ENCODE data around the gene FRMD4A.

FRMD4A gene

DNA sequence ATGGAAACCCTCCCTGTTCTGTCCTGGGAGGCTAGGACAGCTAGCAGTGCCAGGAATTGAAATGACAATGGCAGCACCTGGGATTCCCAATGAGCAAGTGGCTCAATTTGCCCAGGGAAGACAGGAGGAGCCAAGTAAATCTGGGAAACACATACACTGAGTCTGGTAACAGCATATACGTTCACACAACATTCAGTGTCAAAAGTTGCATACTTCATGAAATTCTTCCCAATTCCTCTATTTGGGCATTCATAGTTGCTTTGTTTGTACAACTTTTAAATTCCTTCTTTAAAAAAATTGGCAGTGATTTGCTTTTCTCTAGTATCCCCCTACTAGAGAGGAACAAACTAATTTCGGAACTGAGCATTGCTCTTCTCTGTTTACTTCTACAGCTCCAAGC is 2.9 kb upstream of the FRMD4A start:
- Histone ChIP-seq H3K27me3 (replicated peaks; ENCODE audit: insufficient read depth, low read length) (no peaks in the 10 kb centered on the region), H3K4me1 (ENCODE audit: low read length) (no peaks in the 10 kb centered on the region), H3K79me2 (ENCODE audit: low read length) (no peaks in the 10 kb centered on the region), H3K27ac (ENCODE audit: low read length) (no peak overlapping the region), H3K4me2 (ENCODE audit: low read depth, low read length) (no peak overlapping the region), H4K20me1 (ENCODE audit: insufficient read depth, low read length) (no peaks in the 10 kb centered on the region), H3K36me3 (replicated peaks; ENCODE audit: insufficient read depth, low read length) (no peaks in the 10 kb centered on the region), H3K9me3 (replicated peaks; ENCODE audit: insufficient read depth, low read length) (no peaks in the 10 kb centered on the region), H3K4me3 (ENCODE audit: low read length) (no peak overlapping the region), H3F3A (ENCODE audit: insufficient read depth, low read length) (no peaks in the 10 kb centered on the region), H2AFZ (ENCODE audit: low read length) (no peak overlapping the region), H3K9me2 (replicated peaks; ENCODE audit: insufficient read depth, low read length) (no peaks in the 10 kb centered on the region), H3K9ac (ENCODE audit: low read length) (no peak overlapping the region)
- no peak for DNase-seq
- TF ChIP-seq EZH2phosphoT487 (IDR thresholded peaks at IDR 0.05; ENCODE audit: low read length) (no peak), EZH2 (optimal IDR thresholded peaks at IDR 0.05; ENCODE audit: low read depth, low read length) (no peak)
- TF ChIP-seq, protein P1, sequence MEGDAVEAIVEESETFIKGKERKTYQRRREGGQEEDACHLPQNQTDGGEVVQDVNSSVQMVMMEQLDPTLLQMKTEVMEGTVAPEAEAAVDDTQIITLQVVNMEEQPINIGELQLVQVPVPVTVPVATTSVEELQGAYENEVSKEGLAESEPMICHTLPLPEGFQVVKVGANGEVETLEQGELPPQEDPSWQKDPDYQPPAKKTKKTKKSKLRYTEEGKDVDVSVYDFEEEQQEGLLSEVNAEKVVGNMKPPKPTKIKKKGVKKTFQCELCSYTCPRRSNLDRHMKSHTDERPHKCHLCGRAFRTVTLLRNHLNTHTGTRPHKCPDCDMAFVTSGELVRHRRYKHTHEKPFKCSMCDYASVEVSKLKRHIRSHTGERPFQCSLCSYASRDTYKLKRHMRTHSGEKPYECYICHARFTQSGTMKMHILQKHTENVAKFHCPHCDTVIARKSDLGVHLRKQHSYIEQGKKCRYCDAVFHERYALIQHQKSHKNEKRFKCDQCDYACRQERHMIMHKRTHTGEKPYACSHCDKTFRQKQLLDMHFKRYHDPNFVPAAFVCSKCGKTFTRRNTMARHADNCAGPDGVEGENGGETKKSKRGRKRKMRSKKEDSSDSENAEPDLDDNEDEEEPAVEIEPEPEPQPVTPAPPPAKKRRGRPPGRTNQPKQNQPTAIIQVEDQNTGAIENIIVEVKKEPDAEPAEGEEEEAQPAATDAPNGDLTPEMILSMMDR (IDR thresholded peaks at IDR 0.05; ENCODE audit: low read length), result no peak

DNA sequence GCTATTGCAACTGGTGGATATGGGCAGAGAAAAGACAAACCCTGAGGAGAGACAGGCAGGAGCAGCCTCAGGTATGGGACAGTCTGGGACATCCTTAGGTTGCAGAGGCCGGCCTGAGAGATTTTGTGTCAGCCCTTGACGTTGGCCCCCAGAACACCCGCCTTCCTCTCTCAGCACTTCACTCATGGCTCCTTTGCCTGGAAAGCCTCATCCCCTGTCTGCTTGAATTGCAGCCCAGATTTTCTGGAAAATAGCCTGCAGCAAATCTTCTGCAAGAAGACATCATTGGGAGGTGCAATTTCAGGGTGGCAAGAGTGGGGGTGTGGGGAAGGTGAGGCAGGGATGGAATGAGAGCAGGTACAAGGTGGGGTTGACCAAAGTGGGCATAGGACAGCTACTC is 2.2 kb upstream of the FRMD4A start:
- Histone ChIP-seq H4K20me1 (ENCODE audit: insufficient read depth, low read length) (no peaks in the 10 kb centered on the region), H3K9me3 (replicated peaks; ENCODE audit: insufficient read depth, low read length) (no peaks in the 10 kb centered on the region), H3K9ac (ENCODE audit: low read length) (no peak overlapping the region), H3K4me3 (ENCODE audit: low read length) (no peak overlapping the region), H2AFZ (ENCODE audit: low read length) (no peak overlapping the region), H3K79me2 (ENCODE audit: low read length) (no peaks in the 10 kb centered on the region), H3K4me1 (ENCODE audit: low read length) (no peaks in the 10 kb centered on the region), H3K36me3 (replicated peaks; ENCODE audit: insufficient read depth, low read length) (no peaks in the 10 kb centered on the region), H3K4me2 (ENCODE audit: low read depth, low read length) (no peak overlapping the region), H3K27ac (ENCODE audit: low read length) (no peak overlapping the region), H3K9me2 (replicated peaks; ENCODE audit: insufficient read depth, low read length) (no peaks in the 10 kb centered on the region), H3F3A (ENCODE audit: insufficient read depth, low read length) (no peaks in the 10 kb centered on the region), H3K27me3 (replicated peaks; ENCODE audit: insufficient read depth, low read length) (no peaks in the 10 kb centered on the region)
- TF ChIP-seq, protein P1 (IDR thresholded peaks at IDR 0.05; ENCODE audit: low read length), result no peak
- TF ChIP-seq EZH2 (optimal IDR thresholded peaks at IDR 0.05; ENCODE audit: low read depth, low read length) (no peak), EZH2phosphoT487 (IDR thresholded peaks at IDR 0.05; ENCODE audit: low read length) (no peak)
- no peak for DNase-seq

DNA sequence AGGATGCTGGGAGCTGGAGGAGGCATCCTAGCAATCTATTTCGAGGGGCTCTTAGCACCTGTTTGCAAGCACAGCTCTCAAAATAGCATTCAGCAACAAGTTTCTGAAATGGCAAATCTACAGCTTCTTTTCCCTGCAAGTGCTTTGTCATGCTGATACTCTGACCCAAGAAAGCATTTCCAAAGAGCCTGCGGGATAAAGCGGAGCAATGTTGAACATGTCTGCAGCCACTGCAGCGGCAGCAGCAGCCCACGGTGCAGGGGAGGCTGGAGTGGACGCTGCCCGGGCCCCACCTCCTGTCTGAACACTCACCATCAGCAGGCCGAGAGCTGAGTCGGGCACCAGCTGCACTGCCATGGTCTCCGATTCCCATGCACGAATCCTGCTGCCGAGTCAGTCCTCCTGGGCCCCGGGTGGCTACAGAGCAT is 964 bp downstream of the FRMD4A start:
- H3K27me3 ChIP-seq (replicated peaks; ENCODE audit: insufficient read depth, low read length), result no peaks in the 10 kb centered on the region
- H3K79me2 ChIP-seq (ENCODE audit: low read length), result no peaks in the 10 kb centered on the region
- H3K9me3 ChIP-seq (replicated peaks; ENCODE audit: insufficient read depth, low read length), result no peaks in the 10 kb centered on the region
- H3K4me3 ChIP-seq (ENCODE audit: low read length), result no peak overlapping the region
- H3K36me3 ChIP-seq (replicated peaks; ENCODE audit: insufficient read depth, low read length), result no peaks in the 10 kb centered on the region
- H3K9ac ChIP-seq (ENCODE audit: low read length), result no peak overlapping the region
- H3K4me1 ChIP-seq (ENCODE audit: low read length), result no peaks in the 10 kb centered on the region
- H3F3A ChIP-seq (ENCODE audit: insufficient read depth, low read length), result no peaks in the 10 kb centered on the region
- H3K9me2 ChIP-seq (replicated peaks; ENCODE audit: insufficient read depth, low read length), result no peaks in the 10 kb centered on the region
- DNase-seq, result no peak
- no peak overlapping the region for H3K4me2 ChIP-seq (ENCODE audit: low read depth, low read length)
- no peak overlapping the region for H3K27ac ChIP-seq (ENCODE audit: low read length)
- TF ChIP-seq, protein P1 (IDR thresholded peaks at IDR 0.05; ENCODE audit: low read length), result no peak
- TF ChIP-seq EZH2 (optimal IDR thresholded peaks at IDR 0.05; ENCODE audit: low read depth, low read length) (no peak), EZH2phosphoT487 (IDR thresholded peaks at IDR 0.05; ENCODE audit: low read length) (no peak)
- no peaks in the 10 kb centered on the region for H4K20me1 ChIP-seq (ENCODE audit: insufficient read depth, low read length)
- H2AFZ ChIP-seq (ENCODE audit: low read length), result no peak overlapping the region

Data from MM.1S (cell line).